Muscle layer of colon (tissue), 2 donors: ENCODE results near the gene MAML3.

Source experiments
- H3K27ac ChIP-seq: one replicate; pipeline ENCODE4 v1.7.0; 2013; ENCODE audit warnings: low read depth, mild to moderate bottlenecking, low read length, moderate library complexity
- H3K27me3 ChIP-seq, 2 donors: one replicate each; pipeline ENCODE4 v1.7.0; 2013; ENCODE audit warnings: low read length in 2 of 2, mild to moderate bottlenecking in 2 of 2; ENCODE audit not compliant: insufficient read depth in 2 of 2, control insufficient read depth in 1 of 2
- H3K36me3 ChIP-seq: one replicate; pipeline ENCODE4 v1.7.0; 2013; ENCODE audit warnings: mild to moderate bottlenecking, low read length; ENCODE audit not compliant: insufficient read depth
- H3K4me1 ChIP-seq: one replicate; pipeline ENCODE4 v1.7.0; 2013; ENCODE audit warnings: mild to moderate bottlenecking, low read length; ENCODE audit not compliant: insufficient read depth
- H3K4me3 ChIP-seq, 2 donors: one replicate each; pipeline ENCODE4 v1.7.0; 2013; ENCODE audit warnings: low read length in 2 of 2, low read depth in 1 of 2, mild to moderate bottlenecking in 1 of 2, moderate library complexity in 1 of 2
- H3K9ac ChIP-seq: one replicate; pipeline ENCODE4 v1.7.0; 2013; ENCODE audit warnings: low read length
- H3K9me3 ChIP-seq: one replicate; pipeline ENCODE4 v1.7.0; 2013; ENCODE audit warnings: mild to moderate bottlenecking, low read length
- donor health status: abdominal sarcoma.
- donor health status: Adenocarcinoma of cecum.

Gene MAML3

GRCh38 chr4:139898293-139898692, 255.7 kb downstream of the MAML3 start:
- Histone ChIP-seq H3K9me3 (no peaks in the 10 kb centered on the region), H3K27me3 (no peaks in the 10 kb centered on the region), H3K27ac (no peak overlapping the region), H3K4me1 (peaks cover 7% of the 10 kb centered on the region), H3K9ac (no peak overlapping the region), H3K4me3 (no peak overlapping the region), H3K36me3 (no peaks in the 10 kb centered on the region)

- Histone ChIP-seq H3K27ac (no peak overlapping the region), H3K27me3 (no peaks in the 10 kb centered on the region), H3K4me1 (peaks cover 2% of the 10 kb centered on the region), H3K36me3 (no peaks in the 10 kb centered on the region), H3K4me3 (no peak overlapping the region), H3K9me3 (no peaks in the 10 kb centered on the region), H3K9ac (no peak overlapping the region)
Measured at GRCh38 chr4:139896091-139896604, 257.8 kb downstream of the MAML3 start.

- H3K27ac ChIP-seq = no peak overlapping the region
- no peak overlapping the region for H3K9ac ChIP-seq
- no peaks in the 10 kb centered on the region for H3K27me3 ChIP-seq
- H3K4me3 ChIP-seq = no peak overlapping the region
- H3K4me1 ChIP-seq = no peaks in the 10 kb centered on the region
- H3K9me3 ChIP-seq = no peaks in the 10 kb centered on the region
- H3K36me3 ChIP-seq = no peaks in the 10 kb centered on the region
Measured at GRCh38 chr4:139893801-139894200, 260.2 kb downstream of the MAML3 start.

- Histone ChIP-seq H3K27me3 (no peaks in the 10 kb centered on the region), H3K27ac (no peak overlapping the region), H3K4me1 (peaks cover under 1% of the 10 kb centered on the region), H3K9ac (no peak overlapping the region), H3K4me3 (no peak overlapping the region), H3K9me3 (no peaks in the 10 kb centered on the region), H3K36me3 (no peaks in the 10 kb centered on the region)
Measured at GRCh38 chr4:139892973-139893736, 260.8 kb downstream of the MAML3 start.

GRCh38 chr4:139890816-139891215, 263.2 kb downstream of the MAML3 start:
- Histone ChIP-seq H3K9me3 (no peaks in the 10 kb centered on the region), H3K27me3 (no peaks in the 10 kb centered on the region), H3K9ac (no peak overlapping the region), H3K36me3 (no peaks in the 10 kb centered on the region), H3K4me1 (peaks cover 4% of the 10 kb centered on the region), H3K4me3 (no peak overlapping the region), H3K27ac (no peak overlapping the region)

- Histone ChIP-seq H3K4me3 (no peak overlapping the region), H3K36me3 (no peaks in the 10 kb centered on the region), H3K27ac (no peak overlapping the region), H3K27me3 (no peaks in the 10 kb centered on the region), H3K9me3 (no peaks in the 10 kb centered on the region), H3K9ac (no peak overlapping the region), H3K4me1 (peaks cover 4% of the 10 kb centered on the region)
Measured at GRCh38 chr4:139889901-139890300, 264.1 kb downstream of the MAML3 start.

GRCh38 chr4:139889264-139889663, 264.7 kb downstream of the MAML3 start:
- H3K27me3 ChIP-seq = no peaks in the 10 kb centered on the region
- no peaks in the 10 kb centered on the region for H3K36me3 ChIP-seq
- H3K27ac ChIP-seq = no peak overlapping the region
- H3K4me1 ChIP-seq = peaks cover 4% of the 10 kb centered on the region
- no peak overlapping the region for H3K9ac ChIP-seq
- H3K4me3 ChIP-seq = no peak overlapping the region
- no peaks in the 10 kb centered on the region for H3K9me3 ChIP-seq

- Histone ChIP-seq H3K36me3 (no peaks in the 10 kb centered on the region), H3K27ac (no peak overlapping the region), H3K27me3 (no peaks in the 10 kb centered on the region), H3K4me1 (peaks cover 4% of the 10 kb centered on the region), H3K9me3 (peaks cover under 1% of the 10 kb centered on the region), H3K9ac (no peak overlapping the region), H3K4me3 (no peak overlapping the region)
Measured at GRCh38 chr4:139887962-139888735, 265.8 kb downstream of the MAML3 start.

- H3K9me3 ChIP-seq = peaks cover 5% of the 10 kb centered on the region
- no peaks in the 10 kb centered on the region for H3K27me3 ChIP-seq
- H3K27ac ChIP-seq = no peak overlapping the region
- H3K4me3 ChIP-seq = peak overlapping the region in 1 of 2 donors; percentile 46
- H3K4me1 ChIP-seq = peaks cover 4% of the 10 kb centered on the region
- no peaks in the 10 kb centered on the region for H3K36me3 ChIP-seq
- no peak overlapping the region for H3K9ac ChIP-seq
Measured at GRCh38 chr4:139887376-139887802, 266.6 kb downstream of the MAML3 start.

GRCh38 chr4:139886798-139887197, 267.2 kb downstream of the MAML3 start:
- no peaks in the 10 kb centered on the region for H3K27me3 ChIP-seq
- no peaks in the 10 kb centered on the region for H3K36me3 ChIP-seq
- no peak overlapping the region for H3K27ac ChIP-seq
- peaks cover 4% of the 10 kb centered on the region for H3K4me1 ChIP-seq
- peaks cover 5% of the 10 kb centered on the region for H3K9me3 ChIP-seq
- no peak overlapping the region for H3K9ac ChIP-seq
- peak overlapping the region in 1 of 2 donors; percentile 46 for H3K4me3 ChIP-seq

GRCh38 chr4:139884438-139884837, 269.5 kb downstream of the MAML3 start:
- Histone ChIP-seq H3K4me3 (no peak overlapping the region), H3K4me1 (peaks cover 4% of the 10 kb centered on the region), H3K9me3 (peaks cover 5% of the 10 kb centered on the region), H3K36me3 (no peaks in the 10 kb centered on the region), H3K9ac (no peak overlapping the region), H3K27me3 (no peaks in the 10 kb centered on the region), H3K27ac (no peak overlapping the region)
